ENCODE data around the gene CANT1. TPM values are rescaled to one million over a fixed set of nuclear protein-coding genes. Genes with fewer than 3 reads are reported as not detected.

Gene CANT1
- total and polyA plus RNA-seq, 2 experiments from 2014 or later = 33.0 to 36.1 TPM

DNA sequence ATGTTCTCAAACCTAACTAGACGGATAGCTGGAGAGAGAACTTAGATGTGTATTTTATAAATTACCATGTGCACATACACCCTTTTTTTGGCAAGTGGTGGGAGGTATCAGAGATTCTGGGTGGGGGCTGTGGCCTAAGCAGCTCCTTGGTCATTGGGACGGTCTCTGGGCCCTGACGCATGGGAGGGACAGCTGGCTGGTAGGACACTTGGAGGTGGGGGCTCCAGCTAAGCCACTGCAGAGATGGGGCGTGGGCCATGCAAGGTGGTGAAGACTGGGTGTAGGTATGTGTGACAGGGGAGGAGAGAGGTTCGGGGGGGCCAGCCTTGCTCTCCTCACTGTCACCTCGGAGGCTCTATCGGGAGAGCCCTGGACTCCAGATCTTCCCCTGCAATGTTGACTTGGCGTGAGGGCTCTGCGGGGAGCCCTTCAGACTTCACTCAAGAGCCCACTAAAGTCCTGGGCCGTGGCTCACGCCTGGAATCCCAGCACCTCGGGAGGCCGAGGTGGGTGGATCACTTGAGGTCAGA is 31.5 kb upstream of the CANT1 start:
- DNase-seq (ENCODE audit: low spot score) = no peak
- Histone ChIP-seq H3K36me3 (replicated peaks; ENCODE audit: insufficient read depth, low read depth) (no peaks in the 10 kb centered on the region), H3K4me1 (ENCODE audit: insufficient read depth) (peaks cover 1% of the 10 kb centered on the region), H3K9me3 (ENCODE audit: low read depth) (no peaks in the 10 kb centered on the region), H3K27ac (no peak overlapping the region), H3K27me3 (no peaks in the 10 kb centered on the region), H3K4me2 (no peak overlapping the region), H3K9me2 (replicated peaks; ENCODE audit: insufficient read depth) (no peaks in the 10 kb centered on the region), H3K79me2 (no peaks in the 10 kb centered on the region), H2AFZ (no peak overlapping the region), H3K4me3 (no peak overlapping the region), H4K20me1 (ENCODE audit: insufficient read depth, poor library complexity, severe bottlenecking) (no peaks in the 10 kb centered on the region)
- TF ChIP-seq EZH2phosphoT487 (IDR thresholded peaks at IDR 0.05; ENCODE audit: low read depth, severe bottlenecking, unreplicated experiment) (no peak), EZH2 (IDR thresholded peaks at IDR 0.05; ENCODE audit: borderline replicate concordance) (no peak)
- TF ChIP-seq, protein P1, sequence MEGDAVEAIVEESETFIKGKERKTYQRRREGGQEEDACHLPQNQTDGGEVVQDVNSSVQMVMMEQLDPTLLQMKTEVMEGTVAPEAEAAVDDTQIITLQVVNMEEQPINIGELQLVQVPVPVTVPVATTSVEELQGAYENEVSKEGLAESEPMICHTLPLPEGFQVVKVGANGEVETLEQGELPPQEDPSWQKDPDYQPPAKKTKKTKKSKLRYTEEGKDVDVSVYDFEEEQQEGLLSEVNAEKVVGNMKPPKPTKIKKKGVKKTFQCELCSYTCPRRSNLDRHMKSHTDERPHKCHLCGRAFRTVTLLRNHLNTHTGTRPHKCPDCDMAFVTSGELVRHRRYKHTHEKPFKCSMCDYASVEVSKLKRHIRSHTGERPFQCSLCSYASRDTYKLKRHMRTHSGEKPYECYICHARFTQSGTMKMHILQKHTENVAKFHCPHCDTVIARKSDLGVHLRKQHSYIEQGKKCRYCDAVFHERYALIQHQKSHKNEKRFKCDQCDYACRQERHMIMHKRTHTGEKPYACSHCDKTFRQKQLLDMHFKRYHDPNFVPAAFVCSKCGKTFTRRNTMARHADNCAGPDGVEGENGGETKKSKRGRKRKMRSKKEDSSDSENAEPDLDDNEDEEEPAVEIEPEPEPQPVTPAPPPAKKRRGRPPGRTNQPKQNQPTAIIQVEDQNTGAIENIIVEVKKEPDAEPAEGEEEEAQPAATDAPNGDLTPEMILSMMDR (IDR thresholded peaks at IDR 0.05; ENCODE audit: poor library complexity) = no peak
- 88% methylated on average over 13 of the region's 13 CpGs for WGBS (ENCODE audit: low lambda C conversion rate, missing lambda C conversion rate)

DNA sequence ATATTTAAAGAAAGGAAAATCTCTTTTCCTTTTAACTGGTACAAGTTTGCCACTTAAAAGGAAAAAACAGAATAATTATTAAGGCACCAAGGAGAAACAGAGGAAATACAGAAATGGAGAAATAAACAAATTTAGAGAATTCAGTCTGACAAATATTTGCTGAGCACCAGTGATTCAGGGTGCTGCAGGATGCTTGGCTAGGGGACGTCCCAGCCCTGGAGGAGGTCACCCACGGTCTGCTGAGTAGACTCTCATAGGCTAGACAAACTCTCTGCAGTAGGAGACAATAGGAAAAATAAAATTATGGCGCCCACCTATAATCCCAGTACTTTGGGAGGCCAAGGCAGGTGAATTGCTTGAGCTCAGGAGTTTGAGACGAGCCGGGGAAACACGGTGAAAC is 30.3 kb upstream of the CANT1 start:
- no peak overlapping the region for H3K4me3 ChIP-seq
- no peaks in the 10 kb centered on the region for H3K4me1 ChIP-seq (ENCODE audit: insufficient read depth)
- TF ChIP-seq, protein P1 (IDR thresholded peaks at IDR 0.05; ENCODE audit: poor library complexity) = no peak
- TF ChIP-seq EZH2phosphoT487 (IDR thresholded peaks at IDR 0.05; ENCODE audit: low read depth, severe bottlenecking, unreplicated experiment) = no peak
- TF ChIP-seq EZH2 (IDR thresholded peaks at IDR 0.05; ENCODE audit: borderline replicate concordance) = no peak
- H3K27ac ChIP-seq = no peak overlapping the region
- no peaks in the 10 kb centered on the region for H3K79me2 ChIP-seq
- no peak overlapping the region for H3K4me2 ChIP-seq
- DNase-seq (ENCODE audit: low spot score) = no peak
- H3K9me3 ChIP-seq (ENCODE audit: low read depth) = no peaks in the 10 kb centered on the region
- no peaks in the 10 kb centered on the region for H4K20me1 ChIP-seq (ENCODE audit: insufficient read depth, poor library complexity, severe bottlenecking)
- 84% methylated on average over 6 of the region's 6 CpGs for WGBS (ENCODE audit: low lambda C conversion rate, missing lambda C conversion rate)
- H2AFZ ChIP-seq = no peak overlapping the region
- no peaks in the 10 kb centered on the region for H3K36me3 ChIP-seq (replicated peaks; ENCODE audit: insufficient read depth, low read depth)
- H3K27me3 ChIP-seq = no peaks in the 10 kb centered on the region
- no peaks in the 10 kb centered on the region for H3K9me2 ChIP-seq (replicated peaks; ENCODE audit: insufficient read depth)

DNA sequence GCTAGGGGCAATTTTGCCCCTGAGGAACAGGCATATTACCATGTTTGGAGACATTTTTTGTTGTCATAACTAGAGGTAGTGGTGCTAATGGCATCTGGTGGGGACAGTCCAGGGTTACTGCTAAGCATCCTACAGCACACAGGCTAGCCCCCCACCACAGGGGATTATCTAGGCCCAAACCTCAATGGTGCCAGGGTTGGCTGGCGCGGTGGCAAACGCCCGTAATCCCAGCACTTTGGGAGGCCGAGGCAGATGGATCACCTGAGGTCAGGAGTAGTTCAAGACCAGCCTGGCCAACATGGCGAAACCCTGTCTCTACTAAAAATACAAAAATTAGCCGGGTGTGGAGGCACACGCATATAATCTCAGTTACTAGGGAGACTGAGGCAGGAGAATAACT is 29.6 kb upstream of the CANT1 start:
- H3K4me2 ChIP-seq = no peak overlapping the region
- H4K20me1 ChIP-seq (ENCODE audit: insufficient read depth, poor library complexity, severe bottlenecking) = no peaks in the 10 kb centered on the region
- H3K4me3 ChIP-seq = no peak overlapping the region
- 91% methylated on average over 8 of the region's 8 CpGs for WGBS (ENCODE audit: low lambda C conversion rate, missing lambda C conversion rate)
- no peaks in the 10 kb centered on the region for H3K9me2 ChIP-seq (replicated peaks; ENCODE audit: insufficient read depth)
- no peaks in the 10 kb centered on the region for H3K36me3 ChIP-seq (replicated peaks; ENCODE audit: insufficient read depth, low read depth)
- no peaks in the 10 kb centered on the region for H3K9me3 ChIP-seq (ENCODE audit: low read depth)
- H3K27me3 ChIP-seq = no peaks in the 10 kb centered on the region
- H3K4me1 ChIP-seq (ENCODE audit: insufficient read depth) = no peaks in the 10 kb centered on the region
- H2AFZ ChIP-seq = no peak overlapping the region
- no peaks in the 10 kb centered on the region for H3K79me2 ChIP-seq
- TF ChIP-seq EZH2phosphoT487 (IDR thresholded peaks at IDR 0.05; ENCODE audit: low read depth, severe bottlenecking, unreplicated experiment) (no peak), EZH2 (IDR thresholded peaks at IDR 0.05; ENCODE audit: borderline replicate concordance) (no peak)
- TF ChIP-seq, protein P1 (IDR thresholded peaks at IDR 0.05; ENCODE audit: poor library complexity) = no peak
- H3K27ac ChIP-seq = no peak overlapping the region
- DNase-seq (ENCODE audit: low spot score) = no peak

Data from hepatocyte (in vitro differentiated cells).